Cardiac fibroblast (primary cell): ENCODE data around the gene CAPN9.
"Not testable (repeated sequence)": the region's sequence is repeated elsewhere in the genome, so short reads cannot be mapped to it uniquely, and the experiment has no call there.

Source experiments
- DNase-seq, 2 donors: peaks; one replicate each; pipeline versions ENCODE4 v3.0.0 to v3.0.0-alpha.2; 2010; ENCODE audit warnings: low read depth in 2 of 2
- H3K4me3 ChIP-seq, 2 donors: replicated peaks in 1 of 2; 1 replicate in 1 of 2; 2 replicates in 1 of 2; pipeline ENCODE4 v1.5.1; 2011; ENCODE audit warnings: low read depth in 2 of 2, low read length in 2 of 2, mild to moderate bottlenecking in 2 of 2, moderate library complexity in 1 of 2
- TF ChIP-seq, protein P1 (sequence below): IDR thresholded peaks from one replicate; pipeline ENCODE4 v1.5.1; 2011; ENCODE audit warnings: low read depth, mild to moderate bottlenecking, low read length, inconsistent platforms

Gene CAPN9

GRCh38 chr1:230836347-230836746, 89.2 kb downstream of the CAPN9 start:
- DNase-seq: no peak
- TF ChIP-seq, protein P1, sequence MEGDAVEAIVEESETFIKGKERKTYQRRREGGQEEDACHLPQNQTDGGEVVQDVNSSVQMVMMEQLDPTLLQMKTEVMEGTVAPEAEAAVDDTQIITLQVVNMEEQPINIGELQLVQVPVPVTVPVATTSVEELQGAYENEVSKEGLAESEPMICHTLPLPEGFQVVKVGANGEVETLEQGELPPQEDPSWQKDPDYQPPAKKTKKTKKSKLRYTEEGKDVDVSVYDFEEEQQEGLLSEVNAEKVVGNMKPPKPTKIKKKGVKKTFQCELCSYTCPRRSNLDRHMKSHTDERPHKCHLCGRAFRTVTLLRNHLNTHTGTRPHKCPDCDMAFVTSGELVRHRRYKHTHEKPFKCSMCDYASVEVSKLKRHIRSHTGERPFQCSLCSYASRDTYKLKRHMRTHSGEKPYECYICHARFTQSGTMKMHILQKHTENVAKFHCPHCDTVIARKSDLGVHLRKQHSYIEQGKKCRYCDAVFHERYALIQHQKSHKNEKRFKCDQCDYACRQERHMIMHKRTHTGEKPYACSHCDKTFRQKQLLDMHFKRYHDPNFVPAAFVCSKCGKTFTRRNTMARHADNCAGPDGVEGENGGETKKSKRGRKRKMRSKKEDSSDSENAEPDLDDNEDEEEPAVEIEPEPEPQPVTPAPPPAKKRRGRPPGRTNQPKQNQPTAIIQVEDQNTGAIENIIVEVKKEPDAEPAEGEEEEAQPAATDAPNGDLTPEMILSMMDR: no peak

DNA sequence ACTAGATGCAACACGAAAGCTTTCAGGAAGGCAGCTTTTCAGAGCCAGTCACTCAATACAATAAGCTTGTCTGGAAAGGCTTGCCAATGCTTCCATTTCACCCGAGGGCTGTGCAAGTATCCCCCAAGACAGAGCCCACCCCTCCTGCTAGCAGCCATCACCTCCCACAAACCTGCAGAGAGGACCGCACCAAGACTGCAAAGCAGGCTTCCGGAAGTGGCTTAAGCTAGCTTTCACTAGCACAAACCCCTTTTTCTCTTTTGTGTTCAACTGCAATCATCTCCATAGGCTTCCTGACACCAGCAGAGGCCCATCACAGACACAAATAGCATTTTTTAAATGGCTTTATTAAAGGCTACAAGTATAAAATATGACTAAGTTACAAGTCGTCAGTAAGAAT, 89.6 kb downstream of the CAPN9 start:
- DNase-seq: no peak
- no peak overlapping the region for H3K4me3 ChIP-seq
- TF ChIP-seq, protein P1: no peak

More at GRCh38 chr1:230836347-230836746, 89.2 kb downstream of the CAPN9 start:
- no peak overlapping the region for H3K4me3 ChIP-seq

GRCh38 chr1:230839173-230839572, 92.0 kb downstream of the CAPN9 start:
- no peak overlapping the region for H3K4me3 ChIP-seq
- no peak for DNase-seq
- TF ChIP-seq, protein P1: no peak

DNA sequence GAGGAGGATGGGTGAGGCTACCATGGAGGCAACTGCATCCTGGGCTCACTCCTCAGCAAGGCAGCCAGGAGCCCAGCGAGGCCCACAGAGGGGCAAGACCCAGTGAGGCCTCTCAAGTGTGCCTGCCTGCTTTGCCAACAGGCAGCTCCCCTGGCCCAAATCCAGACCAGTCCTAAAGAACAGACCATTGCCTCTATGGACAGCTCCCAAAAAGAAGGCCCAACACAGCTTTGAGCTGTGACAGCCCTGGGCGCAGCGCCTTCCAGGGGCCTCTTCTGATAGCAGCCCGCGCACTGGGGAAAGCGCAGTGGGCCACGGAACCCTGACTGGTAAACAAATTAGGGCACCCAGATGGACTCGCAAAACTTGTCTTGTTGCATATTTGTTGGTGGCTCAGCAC, 95.6 kb downstream of the CAPN9 start:
- TF ChIP-seq, protein P1: no peak
- H3K4me3 ChIP-seq: no peak overlapping the region
- DNase-seq: no peak

- H3K4me3 ChIP-seq: no peak overlapping the region
- DNase-seq: no peak
Observed at GRCh38 chr1:230843503-230844309, 96.5 kb downstream of the CAPN9 start.

DNA sequence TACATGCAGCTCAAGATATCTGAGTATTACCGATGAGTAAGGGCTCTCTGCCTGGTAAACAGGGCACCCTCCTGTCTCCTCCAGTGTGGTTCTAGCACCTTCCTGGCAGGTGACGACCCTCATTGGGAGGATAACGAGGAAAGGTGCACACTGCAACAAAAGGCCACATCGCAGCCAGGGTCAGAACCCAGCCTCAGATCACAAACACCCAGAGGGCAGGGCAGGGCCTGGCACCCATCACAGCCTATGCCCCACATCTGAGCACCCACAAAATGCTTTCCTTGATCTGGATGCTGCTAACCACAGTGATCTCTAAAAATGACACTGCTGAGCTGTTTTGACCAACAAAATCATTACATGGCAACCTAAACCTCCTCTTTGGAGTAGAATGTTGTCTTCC, 97.4 kb downstream of the CAPN9 start:
- TF ChIP-seq, protein P1: no peak
- DNase-seq: no peak
- H3K4me3 ChIP-seq: no peak overlapping the region

More at GRCh38 chr1:230843503-230844309, 96.5 kb downstream of the CAPN9 start:
- TF ChIP-seq, protein P1: no peak

GRCh38 chr1:230845184-230845583, 98.0 kb downstream of the CAPN9 start:
- DNase-seq: peak; percentile 41 to 48
- not testable (repeated sequence) for H3K4me3 ChIP-seq
